Prostate gland (tissue), 2 donors: ENCODE results near the gene SBK2.
"Not testable (repeated sequence)": the region's sequence is repeated elsewhere in the genome, so short reads cannot be mapped to it uniquely, and the experiment has no call there.

ENCODE experiments used
- CTCF ChIP-seq, 4 experiments: fragments of 200-600 bp in 2 of 4; fragments of 450-650 bp in 2 of 4; sonication (generic) in 2 of 4; IDR thresholded peaks; 1 replicate in 3 of 4; 2 replicates in 1 of 4; pipeline ENCODE4 v1.5.1; 2016 to 2019; ENCODE audit warnings: antibody characterized with exemption in 4 of 4, mild to moderate bottlenecking in 2 of 4, moderate library complexity in 2 of 4
- POLR2A ChIP-seq: fragments of 450-650 bp; IDR thresholded peaks from one replicate; pipeline ENCODE4 v1.6.1; 2016; ENCODE audit warnings: antibody characterized with exemption, mild to moderate bottlenecking
- POLR2AphosphoS5 ChIP-seq: sonication (generic); formaldehyde crosslinking; IDR thresholded peaks from one replicate; pipeline ENCODE4 v1.6.1; 2017; ENCODE audit warnings: antibody characterized with exemption

GRCh38 chr19:55496820-55497219 is 40.1 kb downstream of the SBK2 start:
- TF ChIP-seq CTCF (IDR thresholded peaks at IDR 0.05); POLR2AphosphoS5; POLR2A: not testable (repeated sequence)
